Calu3 (cell line): ENCODE data around the gene GARS1. TPM values are rescaled to one million over a fixed set of nuclear protein-coding genes. Genes with fewer than 3 reads are reported as not detected.

ENCODE experiments used
- BruUV-seq: library from RNA; stranded (reverse); fragments of 400-500 nt; replicated peaks from 2 replicates; lab custom pipeline; 2021; lab: Mats Ljungman, UMichigan
- CTCF ChIA-PET: fragments of 300-600 bp; sonication (Branson Sonifier 250); formaldehyde crosslinking; loops from one replicate; lab custom pipeline; 2022; ENCODE audit warnings: antibody characterized with exemption; lab: Charles Lee
- DNase-seq: peaks from one replicate; pipeline ENCODE4 v3.0.0; 2022
- H3K27ac Mint-ChIP-seq: one replicate; pipeline ENCODE4 v1.8.0; 2022; ENCODE audit warnings: mixed read lengths; ENCODE audit not compliant: unreplicated experiment
- H3K27me3 Mint-ChIP-seq: one replicate; pipeline ENCODE4 v1.8.0; 2022; ENCODE audit warnings: mixed read lengths; ENCODE audit not compliant: unreplicated experiment
- H3K36me3 Mint-ChIP-seq: one replicate; pipeline ENCODE4 v1.8.0; 2022; ENCODE audit warnings: mild to moderate bottlenecking, moderate library complexity, mixed read lengths; ENCODE audit not compliant: insufficient read depth, unreplicated experiment
- H3K4me1 Mint-ChIP-seq: one replicate; pipeline ENCODE4 v1.8.0; 2022; ENCODE audit warnings: mild to moderate bottlenecking, low read depth, mixed read lengths; ENCODE audit not compliant: unreplicated experiment
- H3K4me3 Mint-ChIP-seq: one replicate; pipeline ENCODE4 v1.8.0; 2022; ENCODE audit warnings: mild to moderate bottlenecking, low read depth, moderate library complexity, mixed read lengths; ENCODE audit not compliant: unreplicated experiment
- H3K9me3 Mint-ChIP-seq: one replicate; pipeline ENCODE4 v1.8.0; 2022; ENCODE audit warnings: low read depth, mixed read lengths; ENCODE audit not compliant: unreplicated experiment
- CTCF ChIP-seq: fragments of 200-600 bp; IDR thresholded peaks from one replicate; pipeline ENCODE4 v1.8.0; 2022; ENCODE audit warnings: antibody characterized with exemption; ENCODE audit not compliant: unreplicated experiment
- intact Hi-C: fragments of 100-400 bp; cut with micrococcal nuclease; formaldehyde crosslinking; loops from one replicate; pipeline ENCODE4 v1.10.0; 2022; ENCODE audit not compliant: unreplicated experiment
- total RNA-seq: library from RNA; stranded (reverse); gene quantifications from 2 replicates; pipeline ENCODE4 v1.2.3, GENCODE V29; 2022

The GARS1 gene
- total RNA-seq, 1 experiment from 2014 or later: 283 TPM

GRCh38 chr7:30625283-30625682, 30.6 kb downstream of the GARS1 start:
- DNase-seq: no peak
- no peaks in the 10 kb centered on the region for H3K9me3 Mint-ChIP-seq
- no peak overlapping the region for H3K4me3 Mint-ChIP-seq
- intact Hi-C loops: no loop called here
- TF ChIP-seq CTCF: no peak
- H3K4me1 Mint-ChIP-seq: no peaks in the 10 kb centered on the region
- BruUV-seq: no TSS peak
- CTCF ChIA-PET: interaction anchor here (0.9 kb wide), 1 partner anchor 114 kb away, joined by 3 read pairs; no protein-coding TSS in a partner anchor
- H3K27me3 Mint-ChIP-seq: no peaks in the 10 kb centered on the region
- H3K27ac Mint-ChIP-seq: no peak overlapping the region
- H3K36me3 Mint-ChIP-seq: peaks cover 99% of the 10 kb centered on the region

DNA sequence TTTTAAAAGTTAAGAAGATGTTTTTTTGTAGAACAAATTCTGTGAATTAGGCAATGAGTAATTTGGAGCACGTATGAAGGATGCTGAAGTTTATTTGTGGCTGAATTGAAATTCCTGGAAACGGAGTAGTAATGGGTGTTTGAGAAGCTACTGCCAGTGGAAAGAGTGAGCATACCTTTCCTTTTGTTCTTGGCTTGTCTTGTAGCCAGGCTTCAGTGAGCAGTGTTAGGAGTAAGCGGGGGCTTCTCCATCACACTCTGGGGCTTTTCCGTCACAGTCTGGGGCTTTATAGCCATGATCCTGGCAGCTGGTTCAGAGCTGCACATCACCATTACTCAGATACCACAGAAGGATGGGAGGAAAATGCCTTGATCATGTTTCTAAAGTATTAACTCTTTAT, 32.3 kb downstream of the GARS1 start:
- intact Hi-C loops: no loop called here
- no peak for DNase-seq
- H3K27me3 Mint-ChIP-seq: no peaks in the 10 kb centered on the region

GRCh38 chr7:30630986-30631385, 36.3 kb downstream of the GARS1 start:
- peaks cover 100% of the 10 kb centered on the region for H3K36me3 Mint-ChIP-seq
- TF ChIP-seq CTCF: no peak
- intact Hi-C loops: no loop called here
- no peak overlapping the region for H3K27ac Mint-ChIP-seq
- H3K27me3 Mint-ChIP-seq: no peaks in the 10 kb centered on the region
- H3K4me1 Mint-ChIP-seq: no peaks in the 10 kb centered on the region
- BruUV-seq: no TSS peak
- H3K4me3 Mint-ChIP-seq: no peak overlapping the region
- H3K9me3 Mint-ChIP-seq: no peaks in the 10 kb centered on the region
- CTCF ChIA-PET: no interaction called here
- no peak for DNase-seq

More for the DNA sequence above, 32.3 kb downstream of the GARS1 start:
- Mint-ChIP-seq H3K4me1 (no peaks in the 10 kb centered on the region), H3K36me3 (peaks cover 100% of the 10 kb centered on the region), H3K27ac (no peak overlapping the region), H3K4me3 (no peak overlapping the region), H3K9me3 (no peaks in the 10 kb centered on the region)
- TF ChIP-seq CTCF: no peak
- no TSS peak for BruUV-seq
- CTCF ChIA-PET: no interaction called here

GRCh38 chr7:30633223-30633622, 38.5 kb downstream of the GARS1 start:
- intact Hi-C loops: no loop called here

More at GRCh38 chr7:30633223-30633622, 38.5 kb downstream of the GARS1 start:
- TF ChIP-seq CTCF: no peak
- Mint-ChIP-seq H3K36me3 (peaks cover 79% of the 10 kb centered on the region), H3K9me3 (no peaks in the 10 kb centered on the region), H3K4me1 (no peaks in the 10 kb centered on the region), H3K4me3 (no peak overlapping the region), H3K27me3 (no peaks in the 10 kb centered on the region), H3K27ac (no peak overlapping the region)
- no TSS peak for BruUV-seq
- DNase-seq: no peak
- CTCF ChIA-PET: no interaction called here
